Measurements from ENCODE around the gene NBPF3.
"Not testable (repeated sequence)": the region's sequence is repeated elsewhere in the genome, so short reads cannot be mapped to it uniquely, and the experiment has no call there.

The NBPF3 gene

GRCh38 chr1:21414015-21414414 lies 25.9 kb upstream of the NBPF3 start:
- Histone ChIP-seq H3K4me1 (ENCODE audit: insufficient read depth, low read length) (no peaks in the 10 kb centered on the region), H2AFZ (ENCODE audit: low read depth, low read length) (no peak overlapping the region), H4K20me1 (ENCODE audit: insufficient read depth, low read length) (no peaks in the 10 kb centered on the region), H3K79me2 (ENCODE audit: insufficient read depth, low read length) (no peaks in the 10 kb centered on the region), H3K27ac (ENCODE audit: low read length) (no peak overlapping the region), H3K36me3 (ENCODE audit: insufficient read depth, low read length) (no peaks in the 10 kb centered on the region), H3K9ac (ENCODE audit: low read depth, low read length) (no peak overlapping the region), H3K9me3 (ENCODE audit: insufficient read depth, low read length, severe bottlenecking) (no peaks in the 10 kb centered on the region), H3K4me2 (ENCODE audit: insufficient read depth, low read length) (no peak overlapping the region), H3K27me3 (ENCODE audit: insufficient read depth, low read length, poor library complexity) (no peaks in the 10 kb centered on the region), H3K4me3 (ENCODE audit: low read depth in 1 of 2, low read length in 2 of 2) (no peak overlapping the region)
- TF ChIP-seq EZH2 (IDR thresholded peaks at IDR 0.05; ENCODE audit: borderline replicate concordance, low read depth, low read length, severe bottlenecking) (no peak), CTCF (IDR thresholded peaks at IDR 0.05; ENCODE audit: borderline replicate concordance, extremely low read depth, low read length, poor library complexity, severe bottlenecking) (no peak)
- DNase-seq (no peak), ATAC-seq (ENCODE audit: insufficient read depth, low read depth) (no peak)

- not testable (repeated sequence) for H3K4me2 ChIP-seq (ENCODE audit: insufficient read depth, low read length); H2AFZ ChIP-seq (ENCODE audit: low read depth, low read length); H3K4me3 ChIP-seq (ENCODE audit: low read depth in 1 of 2, low read length in 2 of 2); H3K36me3 ChIP-seq (ENCODE audit: insufficient read depth, low read length); H3K79me2 ChIP-seq (ENCODE audit: insufficient read depth, low read length); ATAC-seq (ENCODE audit: insufficient read depth, low read depth); H3K27me3 ChIP-seq (ENCODE audit: insufficient read depth, low read length, poor library complexity); DNase-seq; H3K9ac ChIP-seq (ENCODE audit: low read depth, low read length); H3K4me1 ChIP-seq (ENCODE audit: insufficient read depth, low read length); H3K27ac ChIP-seq (ENCODE audit: low read length); H3K9me3 ChIP-seq (ENCODE audit: insufficient read depth, low read length, severe bottlenecking); H4K20me1 ChIP-seq (ENCODE audit: insufficient read depth, low read length)
These were observed 19.6 kb upstream of the NBPF3 start for GRCh38 chr1:21420378-21420777.

GRCh38 chr1:21421307-21421706 lies 18.6 kb upstream of the NBPF3 start:
- H3K9me3 ChIP-seq (ENCODE audit: insufficient read depth, low read length, severe bottlenecking); H3K27ac ChIP-seq (ENCODE audit: low read length); H2AFZ ChIP-seq (ENCODE audit: low read depth, low read length); H3K27me3 ChIP-seq (ENCODE audit: insufficient read depth, low read length, poor library complexity); H3K4me1 ChIP-seq (ENCODE audit: insufficient read depth, low read length); H4K20me1 ChIP-seq (ENCODE audit: insufficient read depth, low read length); H3K4me3 ChIP-seq (ENCODE audit: low read depth in 1 of 2, low read length in 2 of 2); ATAC-seq (ENCODE audit: insufficient read depth, low read depth); DNase-seq; H3K9ac ChIP-seq (ENCODE audit: low read depth, low read length); H3K36me3 ChIP-seq (ENCODE audit: insufficient read depth, low read length); H3K79me2 ChIP-seq (ENCODE audit: insufficient read depth, low read length); H3K4me2 ChIP-seq (ENCODE audit: insufficient read depth, low read length): not testable (repeated sequence)

GRCh38 chr1:21427798-21428480 lies 12.0 kb upstream of the NBPF3 start:
- not testable (repeated sequence) for H3K27me3 ChIP-seq (ENCODE audit: insufficient read depth, low read length, poor library complexity); H3K79me2 ChIP-seq (ENCODE audit: insufficient read depth, low read length); H4K20me1 ChIP-seq (ENCODE audit: insufficient read depth, low read length); H2AFZ ChIP-seq (ENCODE audit: low read depth, low read length); H3K27ac ChIP-seq (ENCODE audit: low read length); H3K9ac ChIP-seq (ENCODE audit: low read depth, low read length); DNase-seq; H3K4me2 ChIP-seq (ENCODE audit: insufficient read depth, low read length); H3K9me3 ChIP-seq (ENCODE audit: insufficient read depth, low read length, severe bottlenecking); H3K36me3 ChIP-seq (ENCODE audit: insufficient read depth, low read length); H3K4me1 ChIP-seq (ENCODE audit: insufficient read depth, low read length)
- peak overlapping the region in 1 of 2 experiments; percentile 51; a peak in 2 of 4 replicates for H3K4me3 ChIP-seq (ENCODE audit: low read depth in 1 of 2, low read length in 2 of 2)
- ATAC-seq (ENCODE audit: insufficient read depth, low read depth) = 0 out of 3 replicates have a peak, but pooled peaks have one; percentile 33

- H3K4me2 ChIP-seq (ENCODE audit: insufficient read depth, low read length); H4K20me1 ChIP-seq (ENCODE audit: insufficient read depth, low read length); H3K36me3 ChIP-seq (ENCODE audit: insufficient read depth, low read length); H3K79me2 ChIP-seq (ENCODE audit: insufficient read depth, low read length); H2AFZ ChIP-seq (ENCODE audit: low read depth, low read length); H3K27ac ChIP-seq (ENCODE audit: low read length); DNase-seq; H3K9ac ChIP-seq (ENCODE audit: low read depth, low read length); H3K27me3 ChIP-seq (ENCODE audit: insufficient read depth, low read length, poor library complexity); H3K9me3 ChIP-seq (ENCODE audit: insufficient read depth, low read length, severe bottlenecking); H3K4me1 ChIP-seq (ENCODE audit: insufficient read depth, low read length): not testable (repeated sequence)
- peak overlapping the region in 1 of 2 experiments; percentile 51; a peak in 2 of 4 replicates for H3K4me3 ChIP-seq (ENCODE audit: low read depth in 1 of 2, low read length in 2 of 2)
- peak; percentile 61; the same call in 2 of the 3 replicates for ATAC-seq (ENCODE audit: insufficient read depth, low read depth)
These were observed 11.4 kb upstream of the NBPF3 start for GRCh38 chr1:21428481-21429073.

GRCh38 chr1:21429210-21429609 lies 10.7 kb upstream of the NBPF3 start:
- DNase-seq; H3K9me3 ChIP-seq (ENCODE audit: insufficient read depth, low read length, severe bottlenecking); H3K9ac ChIP-seq (ENCODE audit: low read depth, low read length); H3K4me3 ChIP-seq (ENCODE audit: low read depth in 1 of 2, low read length in 2 of 2); H3K79me2 ChIP-seq (ENCODE audit: insufficient read depth, low read length); ATAC-seq (ENCODE audit: insufficient read depth, low read depth); H3K27me3 ChIP-seq (ENCODE audit: insufficient read depth, low read length, poor library complexity); H4K20me1 ChIP-seq (ENCODE audit: insufficient read depth, low read length); H3K4me2 ChIP-seq (ENCODE audit: insufficient read depth, low read length); H2AFZ ChIP-seq (ENCODE audit: low read depth, low read length); H3K36me3 ChIP-seq (ENCODE audit: insufficient read depth, low read length); H3K4me1 ChIP-seq (ENCODE audit: insufficient read depth, low read length); H3K27ac ChIP-seq (ENCODE audit: low read length): not testable (repeated sequence)

GRCh38 chr1:21430875-21431274 lies 9.1 kb upstream of the NBPF3 start:
- H3K4me2 ChIP-seq (ENCODE audit: insufficient read depth, low read length); H3K79me2 ChIP-seq (ENCODE audit: insufficient read depth, low read length); DNase-seq; H3K27me3 ChIP-seq (ENCODE audit: insufficient read depth, low read length, poor library complexity); H3K4me3 ChIP-seq (ENCODE audit: low read depth in 1 of 2, low read length in 2 of 2); H3K4me1 ChIP-seq (ENCODE audit: insufficient read depth, low read length); H3K9ac ChIP-seq (ENCODE audit: low read depth, low read length); H2AFZ ChIP-seq (ENCODE audit: low read depth, low read length); H3K36me3 ChIP-seq (ENCODE audit: insufficient read depth, low read length); H3K27ac ChIP-seq (ENCODE audit: low read length); H4K20me1 ChIP-seq (ENCODE audit: insufficient read depth, low read length); H3K9me3 ChIP-seq (ENCODE audit: insufficient read depth, low read length, severe bottlenecking); ATAC-seq (ENCODE audit: insufficient read depth, low read depth): not testable (repeated sequence)
